K562 (cell line): ENCODE results near the gene SCAMP3. TPM values are rescaled to one million over a fixed set of nuclear protein-coding genes. Genes with fewer than 3 reads are reported as not detected.

Experiments used
- BDP1 ChIP-seq: IDR thresholded peaks from 3 replicates; pipeline ENCODE4 v1.6.1; 2011; ENCODE audit not compliant: insufficient read length, insufficient read depth
- CREBBP ChIP-seq: IDR thresholded peaks from one replicate; pipeline ENCODE4 v1.6.1; 2012; ENCODE audit warnings: low read depth, mild to moderate bottlenecking, control low read depth, inconsistent platforms, low read length
- GTF3C2 ChIP-seq: IDR thresholded peaks from 3 replicates; pipeline ENCODE4 v1.6.1; 2011; ENCODE audit warnings: borderline replicate concordance, mild to moderate bottlenecking, moderate library complexity; ENCODE audit not compliant: insufficient read length; ENCODE audit errors: extremely low read depth
- NFYB ChIP-seq: IDR thresholded peaks from 2 replicates; pipeline ENCODE4 v1.6.1; 2011; ENCODE audit warnings: mild to moderate bottlenecking, moderate library complexity; ENCODE audit not compliant: insufficient read length; ENCODE audit errors: extremely low read depth
- PML ChIP-seq: IDR thresholded peaks from 2 replicates; pipeline ENCODE4 v1.6.1; 2012; ENCODE audit warnings: low read length, inconsistent platforms
- POLR2AphosphoS5 ChIP-seq: IDR thresholded peaks from 2 replicates; pipeline ENCODE4 v1.6.1; 2011; ENCODE audit warnings: mild to moderate bottlenecking, low read depth, low read length, moderate library complexity; ENCODE audit not compliant: control insufficient read depth, insufficient read depth
- POU5F1 ChIP-seq: fragments of 150-350 bp; IDR thresholded peaks from 2 replicates; pipeline ENCODE4 v1.6.1; 2014; ENCODE audit warnings: borderline replicate concordance, low read length, low read depth, mild to moderate bottlenecking; ENCODE audit not compliant: partially characterized antibody
- SNIP1 ChIP-seq: fragments of 450-650 bp; IDR thresholded peaks from 2 replicates; pipeline ENCODE4 v1.7.1; 2017; ENCODE audit warnings: low read depth, mild to moderate bottlenecking
- SRF ChIP-seq, 2 experiments: fragments of 250-450, 450-650 bp in 1 of 2; sonication (Bioruptor Pico) in 1 of 2; sonication (generic) in 1 of 2; formaldehyde crosslinking; IDR thresholded peaks; 2 replicates each; pipeline versions ENCODE4 v1.5.0 to v1.5.1; 2020 to 2022; ENCODE audit warnings: mild to moderate bottlenecking in 1 of 2, missing genetic modification reagents in 1 of 2
- TAF7 ChIP-seq: fragments of 450-650 bp; IDR thresholded peaks from 2 replicates; pipeline ENCODE4 v1.6.1; 2016; ENCODE audit warnings: missing genetic modification characterization, missing compliant biosample characterization
- ZBTB11 ChIP-seq, 3 experiments: fragments of 200-800 bp in 1 of 3; fragments of 250-450 bp in 1 of 3; fragments of 450-650 bp in 1 of 3; sonication (Bioruptor Pico) in 1 of 3; sonication (Bioruptor generic) in 1 of 3; formaldehyde crosslinking in 1 of 3; IDR thresholded peaks; 2 replicates each; pipeline versions ENCODE4 v1.6.1 to v1.8.0; 2016 to 2022; ENCODE audit warnings: mild to moderate bottlenecking in 2 of 3, missing genetic modification characterization in 2 of 3, missing compliant biosample characterization in 1 of 3, moderate library complexity in 1 of 3
- ZBTB17 ChIP-seq: fragments of 450-650 bp; formaldehyde crosslinking; IDR thresholded peaks from 2 replicates; pipeline ENCODE4 v1.4.0; 2020; ENCODE audit warnings: mild to moderate bottlenecking
- polyA plus RNA-seq, 8 experiments: library from polyadenylated mRNA; depleted of rRNA in 4 of 8; stranded (reverse) in 5 of 8; unstranded in 3 of 8; fragments of >200 nt; fragmentation: Nextera tagmentation in 2 of 8; fragmentation: Illumina TruSeq in 1 of 8; extraction: Ambion mirVana in 2 of 8; extraction: Trizol in 1 of 8; gene quantifications; 2 replicates each; pipeline versions ENCODE4 v1.2.1 to v1.2.3, GENCODE V29; 2011 to 2014; ENCODE audit warnings: inconsistent platforms in 1 of 8, missing spikeins in 1 of 8
- total RNA-seq, 7 experiments: library from RNA; depleted of rRNA in 6 of 7; stranded (reverse); fragments of >200 nt in 6 of 7; fragmentation: Illumina TruSeq in 2 of 7; extraction: Trizol in 2 of 7; gene quantifications; 2 replicates each; pipeline versions ENCODE4 v1.2.1 to v1.2.3, GENCODE V29; 2011 to 2021; ENCODE audit warnings: low replicate concordance in 1 of 7
- TF ChIP-seq, protein P1 (sequence below): fragments of 250-450 bp; sonication (Bioruptor Pico); IDR thresholded peaks from 2 replicates; pipeline ENCODE4 v1.4.0; 2020

SCAMP3 gene
- total and polyA plus RNA-seq, 9 of the 15 experiments (the other 6 are each of a cell fraction or from before 2014, with no cell fraction given) = 14.2 to 131 (median 86.1) TPM

DNA sequence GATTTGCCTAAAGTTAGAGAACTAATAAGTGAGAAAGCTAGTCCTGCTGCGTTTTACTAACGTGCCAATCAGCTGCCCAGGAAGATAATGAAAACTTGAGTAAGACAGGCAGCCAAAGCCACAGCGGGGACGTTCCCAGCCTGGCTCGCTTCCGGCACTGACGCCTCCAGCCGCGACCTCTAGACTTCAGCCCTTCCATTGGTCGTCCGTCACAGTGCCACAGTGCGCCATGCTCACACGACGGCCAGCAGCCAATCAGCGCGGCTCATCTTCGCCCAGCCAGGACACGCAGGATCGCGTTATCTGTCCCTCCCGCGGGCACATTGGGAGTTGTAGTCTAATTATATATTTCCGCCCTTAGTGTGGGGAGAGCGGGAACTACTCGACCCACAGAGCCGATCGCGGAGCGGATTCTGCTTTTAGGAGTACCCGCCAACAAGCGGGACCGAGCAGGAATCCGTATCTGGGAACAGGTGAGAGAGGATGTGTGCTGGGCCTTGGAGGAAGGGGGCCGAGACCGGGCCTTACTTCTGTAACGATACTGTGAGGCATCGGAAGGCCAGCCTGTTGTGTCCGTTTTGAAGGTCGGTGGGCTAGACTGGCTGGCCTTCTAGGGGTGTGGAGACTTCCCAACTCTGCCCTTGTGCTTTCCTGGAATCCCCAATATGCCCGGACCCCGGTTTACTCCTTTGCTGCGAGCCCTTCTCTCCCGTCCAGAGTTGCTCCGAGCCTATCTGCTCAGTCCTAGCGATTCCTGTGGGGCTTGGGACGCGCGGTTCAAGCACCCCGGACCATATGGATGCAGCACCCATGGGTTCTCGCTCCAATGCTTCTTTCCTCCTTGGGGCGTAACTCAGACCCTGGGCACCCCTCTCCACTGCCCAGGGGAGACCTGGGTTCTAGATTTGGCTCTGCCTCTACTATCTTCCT, 46.6 kb upstream of the SCAMP3 start, which contains the start of gene FDPS (continued):
- TF ChIP-seq, protein P1, sequence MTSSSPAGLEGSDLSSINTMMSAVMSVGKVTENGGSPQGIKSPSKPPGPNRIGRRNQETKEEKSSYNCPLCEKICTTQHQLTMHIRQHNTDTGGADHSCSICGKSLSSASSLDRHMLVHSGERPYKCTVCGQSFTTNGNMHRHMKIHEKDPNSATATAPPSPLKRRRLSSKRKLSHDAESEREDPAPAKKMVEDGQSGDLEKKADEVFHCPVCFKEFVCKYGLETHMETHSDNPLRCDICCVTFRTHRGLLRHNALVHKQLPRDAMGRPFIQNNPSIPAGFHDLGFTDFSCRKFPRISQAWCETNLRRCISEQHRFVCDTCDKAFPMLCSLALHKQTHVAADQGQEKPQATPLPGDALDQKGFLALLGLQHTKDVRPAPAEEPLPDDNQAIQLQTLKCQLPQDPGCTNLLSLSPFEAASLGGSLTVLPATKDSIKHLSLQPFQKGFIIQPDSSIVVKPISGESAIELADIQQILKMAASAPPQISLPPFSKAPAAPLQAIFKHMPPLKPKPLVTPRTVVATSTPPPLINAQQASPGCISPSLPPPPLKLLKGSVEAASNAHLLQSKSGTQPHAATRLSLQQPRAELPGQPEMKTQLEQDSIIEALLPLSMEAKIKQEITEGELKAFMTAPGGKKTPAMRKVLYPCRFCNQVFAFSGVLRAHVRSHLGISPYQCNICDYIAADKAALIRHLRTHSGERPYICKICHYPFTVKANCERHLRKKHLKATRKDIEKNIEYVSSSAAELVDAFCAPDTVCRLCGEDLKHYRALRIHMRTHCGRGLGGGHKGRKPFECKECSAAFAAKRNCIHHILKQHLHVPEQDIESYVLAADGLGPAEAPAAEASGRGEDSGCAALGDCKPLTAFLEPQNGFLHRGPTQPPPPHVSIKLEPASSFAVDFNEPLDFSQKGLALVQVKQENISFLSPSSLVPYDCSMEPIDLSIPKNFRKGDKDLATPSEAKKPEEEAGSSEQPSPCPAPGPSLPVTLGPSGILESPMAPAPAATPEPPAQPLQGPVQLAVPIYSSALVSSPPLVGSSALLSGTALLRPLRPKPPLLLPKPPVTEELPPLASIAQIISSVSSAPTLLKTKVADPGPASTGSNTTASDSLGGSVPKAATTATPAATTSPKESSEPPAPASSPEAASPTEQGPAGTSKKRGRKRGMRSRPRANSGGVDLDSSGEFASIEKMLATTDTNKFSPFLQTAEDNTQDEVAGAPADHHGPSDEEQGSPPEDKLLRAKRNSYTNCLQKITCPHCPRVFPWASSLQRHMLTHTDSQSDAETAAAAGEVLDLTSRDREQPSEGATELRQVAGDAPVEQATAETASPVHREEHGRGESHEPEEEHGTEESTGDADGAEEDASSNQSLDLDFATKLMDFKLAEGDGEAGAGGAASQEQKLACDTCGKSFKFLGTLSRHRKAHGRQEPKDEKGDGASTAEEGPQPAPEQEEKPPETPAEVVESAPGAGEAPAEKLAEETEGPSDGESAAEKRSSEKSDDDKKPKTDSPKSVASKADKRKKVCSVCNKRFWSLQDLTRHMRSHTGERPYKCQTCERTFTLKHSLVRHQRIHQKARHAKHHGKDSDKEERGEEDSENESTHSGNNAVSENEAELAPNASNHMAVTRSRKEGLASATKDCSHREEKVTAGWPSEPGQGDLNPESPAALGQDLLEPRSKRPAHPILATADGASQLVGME = no peak
- TF ChIP-seq CREBBP (no peak), ZBTB17 (peak; percentile 78), SNIP1 (no peak), POLR2AphosphoS5 (peak; percentile 77), ZBTB11 (CRISPR knock-in tag; IDR thresholded peaks at IDR 0.05) (peak in 1 of 3 experiments; percentile 80; a peak in 2 of 6 replicates), NFYB (peak; percentile 90), PML (peak; percentile 17; the same call in 1 of the 2 replicates), BDP1 (no peak), POU5F1 (peak; percentile 48), SRF (CRISPR knock-in tag; IDR thresholded peaks at IDR 0.05) (peak in 1 of 2 experiments; percentile 67; a peak in 1 of 4 replicates), GTF3C2 (no peak), TAF7 (tag) (no peak)
